ENCODE measurements around the gene EPB41L5.

Gene EPB41L5

GRCh38 chr2:120052597-120052996, 39.7 kb downstream of the EPB41L5 start:
- H3K9me3 ChIP-seq (ENCODE audit: control insufficient read depth, low read length) = no peaks in the 10 kb centered on the region
- H3K79me2 ChIP-seq = peaks cover 24% of the 10 kb centered on the region
- no peak overlapping the region for H3K4me2 ChIP-seq (ENCODE audit: low read length)
- H2AFZ ChIP-seq = no peak overlapping the region
- H3K4me3 ChIP-seq (ENCODE audit: low read depth, low read length) = no peak overlapping the region
- no peak overlapping the region for H3K9ac ChIP-seq
- H3K4me1 ChIP-seq = no peaks in the 10 kb centered on the region
- no peaks in the 10 kb centered on the region for H3K36me3 ChIP-seq (ENCODE audit: control insufficient read depth, insufficient read depth, low read length)
- no peaks in the 10 kb centered on the region for H3K27me3 ChIP-seq (ENCODE audit: control insufficient read depth, insufficient read depth, low read length)
- H3K27ac ChIP-seq = no peak overlapping the region
- TF ChIP-seq CTCF (IDR thresholded peaks at IDR 0.05) = no peak

- Histone ChIP-seq H3K36me3 (ENCODE audit: control insufficient read depth, insufficient read depth, low read length) (no peaks in the 10 kb centered on the region), H3K9ac (no peak overlapping the region), H3K27ac (no peak overlapping the region), H2AFZ (no peak overlapping the region), H3K27me3 (ENCODE audit: control insufficient read depth, insufficient read depth, low read length) (no peaks in the 10 kb centered on the region), H3K4me2 (ENCODE audit: low read length) (no peak overlapping the region), H3K79me2 (peaks cover 19% of the 10 kb centered on the region), H3K4me3 (ENCODE audit: low read depth, low read length) (no peak overlapping the region), H3K9me3 (ENCODE audit: control insufficient read depth, low read length) (no peaks in the 10 kb centered on the region), H3K4me1 (no peaks in the 10 kb centered on the region)
- no peak for TF ChIP-seq CTCF (IDR thresholded peaks at IDR 0.05)
These were observed 41.0 kb downstream of the EPB41L5 start for GRCh38 chr2:120053891-120054290.

DNA sequence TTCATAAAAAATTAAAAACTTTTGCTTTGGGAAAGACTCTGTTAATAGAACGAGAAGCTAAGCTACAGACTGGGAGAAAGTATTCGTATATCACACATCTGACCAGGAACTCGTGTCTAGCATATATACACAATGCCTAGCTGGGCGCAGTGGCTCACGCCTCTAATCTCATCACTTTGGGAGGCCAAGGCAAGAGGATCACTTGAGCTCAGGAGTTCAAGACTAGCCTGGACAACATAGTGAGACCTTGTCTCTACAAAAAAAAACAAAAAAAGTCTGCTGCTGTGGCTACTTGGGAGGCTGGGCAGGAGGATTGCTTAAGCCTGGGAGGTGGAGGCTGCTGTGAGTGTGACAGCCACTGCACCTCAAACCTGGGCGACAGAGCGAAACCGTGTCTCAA, 46.6 kb downstream of the EPB41L5 start:
- H3K36me3 ChIP-seq (ENCODE audit: control insufficient read depth, insufficient read depth, low read length) = no peaks in the 10 kb centered on the region
- no peak overlapping the region for H3K4me3 ChIP-seq (ENCODE audit: low read depth, low read length)
- H3K79me2 ChIP-seq = peaks cover 11% of the 10 kb centered on the region
- H3K4me1 ChIP-seq = no peaks in the 10 kb centered on the region
- no peak overlapping the region for H3K9ac ChIP-seq
- no peak for TF ChIP-seq CTCF (IDR thresholded peaks at IDR 0.05)
- no peak overlapping the region for H2AFZ ChIP-seq
- no peak overlapping the region for H3K4me2 ChIP-seq (ENCODE audit: low read length)
- no peaks in the 10 kb centered on the region for H3K9me3 ChIP-seq (ENCODE audit: control insufficient read depth, low read length)
- no peak overlapping the region for H3K27ac ChIP-seq
- no peaks in the 10 kb centered on the region for H3K27me3 ChIP-seq (ENCODE audit: control insufficient read depth, insufficient read depth, low read length)

DNA sequence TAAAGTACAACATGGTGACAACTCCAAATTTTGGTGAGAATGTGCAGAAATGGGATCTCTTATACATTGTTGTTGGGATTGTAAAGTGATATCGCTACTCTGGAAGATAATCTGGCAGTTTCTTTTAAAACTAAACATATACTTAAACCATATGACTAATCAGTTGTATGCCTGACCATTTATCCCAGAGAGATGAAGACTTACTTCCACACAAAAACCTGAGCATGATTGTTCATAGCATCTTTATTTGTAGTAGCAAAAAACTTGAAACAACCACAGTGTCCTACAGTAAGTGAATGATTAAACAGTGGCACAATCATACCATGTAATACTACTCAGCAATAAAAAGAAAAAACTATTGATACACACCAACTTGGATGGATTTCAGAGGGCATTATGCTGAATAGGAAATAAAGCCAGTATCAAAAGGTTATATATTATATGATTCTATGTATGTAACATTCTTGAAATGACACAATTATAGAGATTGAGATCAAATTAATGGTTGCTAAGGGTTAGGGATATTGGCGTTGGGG, 47.3 kb downstream of the EPB41L5 start:
- Histone ChIP-seq H3K79me2 (peaks cover 9% of the 10 kb centered on the region), H3K4me1 (no peaks in the 10 kb centered on the region), H3K9me3 (ENCODE audit: control insufficient read depth, low read length) (no peaks in the 10 kb centered on the region), H3K36me3 (ENCODE audit: control insufficient read depth, insufficient read depth, low read length) (no peaks in the 10 kb centered on the region), H3K27me3 (ENCODE audit: control insufficient read depth, insufficient read depth, low read length) (no peaks in the 10 kb centered on the region), H3K9ac (no peak overlapping the region), H2AFZ (no peak overlapping the region), H3K4me2 (ENCODE audit: low read length) (no peak overlapping the region), H3K27ac (no peak overlapping the region), H3K4me3 (ENCODE audit: low read depth, low read length) (no peak overlapping the region)
- TF ChIP-seq CTCF (IDR thresholded peaks at IDR 0.05) = no peak

GRCh38 chr2:120064664-120065063, 51.8 kb downstream of the EPB41L5 start:
- no peak for TF ChIP-seq CTCF (IDR thresholded peaks at IDR 0.05)
- Histone ChIP-seq H3K27me3 (ENCODE audit: control insufficient read depth, insufficient read depth, low read length) (no peaks in the 10 kb centered on the region), H2AFZ (no peak overlapping the region), H3K36me3 (ENCODE audit: control insufficient read depth, insufficient read depth, low read length) (no peaks in the 10 kb centered on the region), H3K9me3 (ENCODE audit: control insufficient read depth, low read length) (no peaks in the 10 kb centered on the region), H3K9ac (no peak overlapping the region), H3K4me3 (ENCODE audit: low read depth, low read length) (no peak overlapping the region), H3K4me1 (peaks cover 10% of the 10 kb centered on the region), H3K4me2 (ENCODE audit: low read length) (no peak overlapping the region), H3K79me2 (peaks cover 10% of the 10 kb centered on the region), H3K27ac (no peak overlapping the region)
